Umbilical cord (tissue), 2 donors: Measurements from ENCODE around the gene ARID3C. TPM values are rescaled to one million over a fixed set of nuclear protein-coding genes. Genes with fewer than 3 reads are reported as not detected.
A peak's percentile ranks its signal among the peaks of the same experiment; 100 is the strongest.

Experiments used
- DNase-seq: peaks from one replicate; pipeline ENCODE4 v3.0.0-alpha.2; 2015; ENCODE audit warnings: low spot score
- total RNA-seq: library from RNA; depleted of rRNA; stranded (reverse); fragments of >200 nt; gene quantifications from one replicate; pipeline ENCODE4 v1.2.3, GENCODE V29; 2014; ENCODE audit warnings: low replicate concordance; ENCODE audit not compliant: insufficient read depth

The ARID3C gene
- total RNA-seq, 1 donor from 2014 or later = not detected

DNA sequence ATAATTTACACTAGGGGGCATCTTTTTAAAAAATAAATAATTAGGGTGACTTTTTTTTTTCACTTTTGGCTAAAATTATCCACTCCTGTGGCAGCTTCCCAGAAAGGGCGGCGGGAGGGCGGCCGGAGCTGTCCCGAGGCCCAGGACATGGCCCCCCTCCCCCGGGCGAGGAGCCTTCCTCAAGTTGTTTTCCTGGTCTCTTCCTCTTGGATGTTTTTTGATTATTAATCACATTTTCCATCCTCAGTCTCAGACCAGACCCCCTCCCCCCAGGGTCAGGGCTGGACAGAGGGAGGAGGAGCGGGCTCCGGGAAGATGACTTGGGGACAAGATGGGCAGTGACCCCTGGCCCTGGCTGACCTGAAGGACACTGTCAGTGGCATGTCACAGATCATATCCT, 34.7 kb downstream of the ARID3C start:
- DNase-seq = no peak

DNA sequence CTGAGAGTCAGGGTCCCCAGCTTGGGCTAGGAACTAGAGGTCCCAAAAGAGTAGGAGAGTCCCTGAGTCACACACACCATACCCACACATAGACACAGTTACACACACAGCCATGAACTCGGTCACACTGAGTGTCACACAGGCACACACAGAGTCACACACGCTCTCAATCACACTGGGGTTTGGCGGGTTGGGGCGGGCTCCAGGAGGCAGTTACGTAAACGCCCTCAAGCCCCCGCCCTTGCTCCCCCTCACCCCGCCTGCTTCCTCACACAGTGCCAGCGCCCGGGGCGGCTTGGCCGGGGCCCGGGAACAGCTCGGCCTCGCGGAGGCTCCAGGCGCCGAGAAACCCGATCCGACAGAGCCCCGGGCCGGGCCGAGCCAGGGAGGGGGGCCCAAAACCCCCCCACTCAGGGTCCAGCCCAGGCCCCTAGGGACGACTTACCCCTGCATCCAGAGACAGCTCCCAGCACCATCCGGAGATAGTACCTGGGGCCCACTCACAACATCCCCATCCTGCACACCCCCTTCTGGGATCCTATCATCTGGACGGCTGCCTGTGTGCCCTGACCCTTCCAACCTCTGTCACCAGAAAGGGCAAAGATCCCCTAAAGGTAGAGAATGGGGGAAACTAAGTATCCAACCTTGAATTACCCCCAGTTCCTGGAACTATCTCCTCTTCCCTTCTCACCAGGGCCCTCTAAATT, 35.8 kb downstream of the ARID3C start:
- DNase-seq = peak; percentile 59

DNA sequence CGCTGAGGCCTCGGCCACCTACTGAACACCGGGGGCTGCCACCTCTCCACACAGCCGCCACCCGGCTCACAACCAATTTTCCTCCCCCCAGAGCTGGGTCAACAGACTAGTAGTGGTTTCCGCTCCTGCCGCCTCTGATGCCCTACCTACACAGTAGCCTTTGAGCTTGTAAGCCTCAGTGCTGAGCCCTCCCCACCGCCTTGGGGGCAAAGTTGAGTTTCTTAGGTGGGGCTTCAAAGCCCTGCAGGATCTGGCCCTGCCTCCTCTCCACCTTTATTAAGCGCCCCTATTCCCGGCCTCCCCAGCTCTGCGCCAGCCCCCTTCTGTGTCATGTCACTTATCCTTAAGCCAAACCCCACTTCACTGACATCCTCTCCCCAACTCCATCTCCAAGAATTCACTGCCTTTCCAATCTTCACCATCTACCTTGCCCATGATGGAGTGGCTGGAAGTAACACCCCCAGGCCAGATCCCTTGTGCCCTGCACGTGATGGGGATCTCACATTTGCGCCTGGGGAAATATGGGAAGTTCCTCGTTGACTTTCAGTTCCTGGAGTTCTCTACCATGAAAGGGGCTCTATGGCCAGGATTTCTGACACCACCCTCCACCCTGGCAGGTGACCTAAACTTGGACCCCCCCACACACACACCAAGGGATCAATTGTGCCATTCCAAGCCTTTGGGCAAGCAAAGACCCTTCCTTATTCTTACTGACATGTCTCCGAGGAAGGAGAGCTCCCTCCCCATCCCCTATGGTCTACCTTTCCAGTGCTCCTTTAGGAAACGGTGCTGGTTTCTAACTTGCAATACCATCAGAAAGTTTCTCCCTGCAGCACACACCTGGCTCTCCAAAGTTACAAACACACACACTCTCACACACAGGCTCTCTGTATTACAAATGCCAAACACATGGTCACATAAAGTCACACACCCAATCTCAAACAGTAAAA, 36.7 kb downstream of the ARID3C start:
- no peak for DNase-seq

DNA sequence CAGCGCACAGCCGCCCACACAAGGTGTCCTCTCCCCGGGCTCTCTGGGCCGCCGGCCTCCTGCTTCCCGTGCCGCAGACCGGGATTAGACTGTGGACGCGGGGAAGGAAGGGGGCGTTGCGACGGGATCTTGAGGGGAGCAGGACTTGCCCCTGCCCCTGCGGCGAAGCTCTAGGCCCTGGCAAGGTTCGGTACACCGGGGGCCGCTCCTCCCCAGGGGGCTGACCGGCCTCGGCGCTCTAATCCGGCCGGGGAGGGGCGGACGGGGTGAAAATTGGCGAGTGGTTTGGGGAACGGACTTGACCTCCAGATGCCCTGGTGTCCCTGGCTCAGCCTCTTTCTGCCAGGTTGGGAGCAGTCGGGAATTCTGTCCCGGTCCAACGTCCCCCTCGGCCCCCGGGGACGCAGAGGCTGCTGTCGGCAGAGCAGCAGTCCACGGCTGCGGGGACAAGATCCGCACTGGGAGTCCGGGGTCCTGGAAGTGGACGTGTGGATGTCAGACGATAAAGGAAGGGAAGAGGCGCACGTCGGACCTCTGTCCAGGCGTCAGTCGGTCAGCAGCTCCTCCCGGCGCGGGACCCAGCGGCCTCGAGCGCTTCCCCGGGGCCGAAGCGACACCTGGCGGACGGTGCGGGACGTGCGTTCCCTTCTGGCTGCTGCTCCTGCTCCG, 37.5 kb downstream of the ARID3C start:
- DNase-seq = peak; percentile 83

DNA sequence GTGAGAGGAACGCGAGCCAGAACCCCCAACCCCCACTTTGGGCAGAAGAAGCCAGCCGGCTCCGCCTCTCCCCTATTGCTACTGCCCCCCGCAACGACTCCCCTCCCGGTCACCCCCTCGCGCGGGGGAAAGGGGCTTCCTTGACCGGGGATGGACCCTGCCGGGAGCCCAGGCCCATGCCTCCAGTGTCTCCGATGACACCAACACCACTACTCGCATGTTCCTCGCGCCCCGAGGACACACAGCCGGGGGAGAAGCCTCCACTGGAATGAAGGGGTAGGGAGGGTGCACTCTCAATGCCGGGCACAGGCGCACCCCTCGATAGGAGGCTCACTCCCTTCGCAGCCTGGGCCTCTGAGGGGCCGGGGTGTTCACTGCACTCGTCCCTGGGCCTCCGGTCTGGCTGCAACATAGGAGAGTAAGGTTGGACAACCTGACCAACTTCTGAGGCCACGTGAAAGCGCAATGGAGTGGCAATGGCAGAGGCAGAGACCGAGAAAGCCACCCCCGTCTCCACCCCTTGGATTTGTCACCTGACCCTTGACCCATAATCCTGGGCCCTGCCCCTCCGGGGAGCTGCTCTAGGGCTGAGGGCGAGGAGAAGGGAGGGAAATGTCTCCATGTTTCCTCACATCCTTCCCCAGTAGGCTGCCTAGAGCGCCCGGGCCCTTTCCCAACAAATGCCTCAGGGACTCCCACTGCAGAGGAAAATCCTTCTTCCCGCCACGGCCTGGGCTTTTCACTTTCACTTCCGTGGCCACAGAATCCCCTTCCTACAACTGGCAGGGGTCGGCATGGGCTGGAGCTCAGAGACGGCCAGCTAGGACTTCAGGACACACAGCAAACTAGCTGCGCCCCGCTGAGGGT, 38.3 kb downstream of the ARID3C start:
- DNase-seq = peak; percentile 63

DNA sequence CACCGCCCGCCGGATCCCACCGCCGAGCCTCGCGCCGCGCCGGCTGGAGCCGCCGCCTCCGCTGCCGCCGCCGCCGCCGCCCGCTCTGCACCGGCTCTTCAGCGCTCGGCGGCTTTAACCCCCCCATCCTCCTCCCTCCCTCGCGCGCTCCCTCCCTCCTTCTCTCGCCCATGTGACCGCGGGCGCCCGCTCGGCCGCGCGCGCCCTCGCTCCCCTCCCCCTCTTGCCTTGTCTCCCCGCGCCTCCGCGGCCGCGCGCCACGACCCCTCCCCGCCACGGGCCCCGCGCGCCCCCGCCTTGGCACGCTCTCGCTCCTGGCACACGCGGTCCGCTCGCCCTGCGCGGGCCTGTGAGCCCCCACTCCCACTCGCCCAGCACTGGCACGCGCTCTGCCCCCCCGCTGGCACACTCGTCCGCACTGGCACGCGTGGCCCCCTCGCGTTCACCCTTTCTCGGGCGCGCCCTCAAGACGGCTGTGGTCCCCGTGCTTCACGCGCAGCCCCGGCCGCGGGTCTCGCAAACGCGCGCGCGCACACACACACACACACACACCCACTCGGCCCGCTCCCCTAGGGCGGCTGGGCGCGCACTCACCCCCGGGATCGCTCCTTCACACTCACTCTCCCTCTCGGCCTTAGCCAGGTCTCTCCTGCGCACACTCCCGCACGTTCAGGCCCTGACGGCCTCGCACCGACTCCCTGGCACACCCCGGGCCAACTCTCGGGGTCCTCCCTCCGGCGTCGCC, 39.1 kb downstream of the ARID3C start, which contains the start of gene CNTFR:
Gene CNTFR, minus strand, starts transcription at position 89 of the 745 bp plus-strand sequence. CDS start 20,743 bp downstream, outside the sequence.
- peak; percentile 73 for DNase-seq

DNA sequence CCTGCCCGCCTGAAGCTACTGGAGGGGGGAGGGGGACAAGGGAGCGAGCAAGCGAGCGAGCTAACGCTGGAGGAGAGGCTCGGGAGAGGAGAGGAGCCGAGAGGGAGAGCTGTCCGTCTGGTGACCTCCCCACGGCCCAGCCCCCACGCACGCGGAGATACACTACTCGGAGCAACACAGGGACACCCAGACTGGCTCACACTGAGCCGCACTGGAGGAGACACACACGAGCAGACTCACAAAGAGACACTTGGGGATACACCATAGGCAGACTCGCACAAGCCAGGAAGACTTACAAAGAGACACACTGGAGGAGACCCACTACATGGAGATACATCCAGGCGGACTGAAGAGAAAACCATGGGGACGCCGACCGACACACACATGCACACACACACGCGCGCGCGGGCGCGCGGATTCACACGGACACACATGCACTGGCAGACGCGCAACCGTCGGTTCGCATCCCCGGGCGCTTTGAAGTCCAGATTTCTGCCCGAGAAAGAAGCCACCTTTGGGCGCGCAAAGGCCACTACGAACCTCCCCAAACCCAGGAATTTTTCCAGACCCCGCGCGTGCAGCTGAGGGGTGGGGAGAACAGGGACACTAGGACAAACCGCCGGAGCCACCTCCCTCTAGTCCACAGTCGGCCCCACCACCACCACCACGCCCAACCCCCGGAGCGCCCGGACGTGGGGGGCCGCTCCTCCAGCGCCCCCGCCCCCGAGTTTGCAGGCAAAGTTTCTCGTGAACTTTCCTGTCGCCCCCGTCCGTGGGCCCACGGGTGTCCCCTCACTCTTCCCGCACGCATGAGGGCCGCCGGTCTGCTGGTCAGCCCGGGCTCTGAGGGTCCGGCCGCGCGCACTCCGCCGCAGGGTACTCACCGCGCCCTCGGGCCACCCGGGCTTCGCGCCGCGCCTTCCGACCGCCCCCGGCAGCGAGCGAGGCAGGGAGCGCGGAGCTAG, 39.9 kb downstream of the ARID3C start:
- peak; percentile 74 for DNase-seq

DNA sequence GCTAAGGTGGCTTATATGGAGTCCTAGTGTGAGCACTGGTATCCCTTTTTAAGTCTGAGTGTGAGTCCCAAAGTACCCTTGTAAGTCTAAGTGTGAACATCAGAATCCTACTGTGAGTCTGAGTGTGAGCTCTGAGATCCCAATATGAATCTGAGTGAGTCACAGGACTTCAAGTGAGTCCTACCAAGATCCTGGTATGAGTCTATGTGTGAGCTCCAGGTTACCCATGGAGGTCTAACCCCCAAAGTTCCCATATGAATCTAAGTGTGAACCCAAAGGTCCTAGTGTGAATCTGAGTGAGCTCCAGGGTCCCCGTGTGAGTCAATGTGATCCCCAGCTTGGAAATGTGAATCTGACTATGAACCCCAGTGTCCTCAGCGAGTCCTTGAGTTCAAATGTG, 41.6 kb downstream of the ARID3C start:
- no peak for DNase-seq

DNA sequence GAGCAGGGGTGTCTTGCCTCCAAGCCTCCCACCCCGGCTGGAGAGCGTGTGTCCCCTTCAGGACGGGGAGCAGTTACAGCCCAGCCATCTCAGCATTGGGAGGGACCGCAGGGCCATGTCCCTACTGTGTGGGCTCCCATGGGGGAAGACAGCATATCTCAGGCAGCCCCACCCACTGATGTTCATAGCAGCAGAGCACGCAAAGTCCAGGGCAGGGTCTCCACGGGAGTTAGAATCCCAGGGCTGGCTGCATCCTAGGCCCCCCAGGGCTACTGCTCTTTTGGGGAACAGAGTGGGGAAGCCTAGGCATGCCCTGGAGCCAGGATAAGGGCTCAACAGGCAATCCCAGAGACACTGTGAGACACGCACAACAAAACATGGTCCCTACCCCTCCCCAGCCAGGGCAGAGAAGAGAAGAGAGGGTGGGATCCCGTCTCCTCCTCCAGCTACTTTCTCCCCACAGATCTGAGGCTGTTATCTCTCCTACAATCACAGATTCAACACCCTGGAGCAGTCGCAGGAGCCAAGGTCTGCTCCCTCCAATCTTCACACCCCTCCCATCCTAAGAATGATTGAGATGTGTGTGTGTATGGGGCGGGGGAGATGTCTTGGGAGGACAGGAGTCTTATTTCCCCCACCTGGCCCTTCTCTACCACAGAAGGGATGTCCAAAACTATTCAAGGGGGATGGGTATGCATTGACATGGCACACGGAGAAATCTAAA, 42.8 kb downstream of the ARID3C start:
- DNase-seq = no peak

DNA sequence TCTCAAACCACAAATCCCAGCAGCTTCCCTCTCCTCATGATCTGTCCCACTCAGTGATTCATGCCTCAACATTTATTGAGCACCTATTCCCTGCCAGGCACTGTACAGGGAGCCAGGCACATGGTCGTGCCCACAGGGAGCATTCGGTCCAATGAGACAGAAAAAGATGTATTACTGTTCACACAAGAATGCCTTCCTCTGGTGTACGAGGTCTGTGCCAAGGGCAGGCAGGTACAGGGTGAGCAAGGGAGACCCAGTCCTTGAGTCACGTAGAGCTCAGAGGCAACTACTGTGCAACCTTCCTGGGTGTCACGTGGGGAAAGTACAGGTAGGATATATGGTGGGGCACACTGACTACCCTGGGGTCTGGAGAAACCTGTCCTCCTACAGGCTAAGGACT, 43.9 kb downstream of the ARID3C start:
- DNase-seq = no peak

DNA sequence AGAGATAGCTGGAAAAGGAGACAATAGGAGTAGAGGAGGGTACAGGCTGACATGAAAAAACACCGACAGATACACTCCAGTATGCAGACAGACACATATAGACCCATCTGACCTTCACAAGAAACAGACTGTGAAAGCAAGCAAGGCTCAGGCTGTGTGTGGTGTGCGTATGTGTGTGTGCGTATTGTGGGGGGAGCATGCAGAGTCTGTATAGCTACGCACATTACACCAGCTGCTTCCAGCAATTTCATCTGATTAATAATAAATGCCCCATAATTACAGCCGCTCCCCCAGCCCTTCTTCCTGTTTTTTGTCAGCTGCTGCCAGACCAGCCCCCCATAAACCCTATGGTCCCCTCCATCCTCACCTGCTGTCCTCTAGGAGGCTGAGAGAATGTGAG, 46.1 kb downstream of the ARID3C start:
- DNase-seq = no peak

DNA sequence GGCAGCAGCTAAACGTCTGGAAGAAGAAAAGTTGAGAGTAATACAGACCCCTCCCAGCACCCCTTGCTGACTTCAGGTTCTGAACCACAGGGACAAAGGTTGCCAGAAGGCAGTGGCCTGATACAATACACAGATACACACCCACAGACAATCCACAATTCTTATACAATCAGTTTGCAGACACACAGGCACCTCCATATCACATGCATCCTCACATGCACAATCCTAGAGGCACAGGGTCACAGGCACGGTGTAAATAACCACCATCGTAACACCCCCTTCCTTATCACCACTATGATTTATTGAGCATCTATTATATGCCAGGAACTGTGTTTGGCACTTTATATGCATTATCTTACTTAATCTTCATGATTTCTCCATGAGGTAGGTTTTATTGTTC, 47.5 kb downstream of the ARID3C start:
- no peak for DNase-seq

DNA sequence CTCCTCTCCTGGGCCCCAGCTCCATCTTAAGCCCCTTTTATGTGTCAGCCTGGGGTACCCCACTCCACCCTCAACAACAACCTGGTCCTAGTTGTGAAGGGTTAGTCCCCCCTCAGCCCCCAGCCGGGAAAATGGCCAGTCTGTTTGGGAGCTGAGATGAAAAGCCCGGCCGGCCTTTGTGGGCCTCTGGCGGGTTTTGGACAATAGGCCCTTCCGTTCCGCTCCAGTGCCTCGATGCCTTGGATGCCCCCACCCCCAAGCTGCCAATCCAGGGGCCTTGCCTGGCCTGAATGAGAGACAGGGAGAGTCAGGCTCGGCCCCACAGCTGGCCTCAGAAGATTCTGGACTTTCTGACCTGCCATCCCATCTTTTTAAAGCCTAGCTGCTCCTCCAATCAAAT, 48.5 kb downstream of the ARID3C start:
- no peak for DNase-seq

DNA sequence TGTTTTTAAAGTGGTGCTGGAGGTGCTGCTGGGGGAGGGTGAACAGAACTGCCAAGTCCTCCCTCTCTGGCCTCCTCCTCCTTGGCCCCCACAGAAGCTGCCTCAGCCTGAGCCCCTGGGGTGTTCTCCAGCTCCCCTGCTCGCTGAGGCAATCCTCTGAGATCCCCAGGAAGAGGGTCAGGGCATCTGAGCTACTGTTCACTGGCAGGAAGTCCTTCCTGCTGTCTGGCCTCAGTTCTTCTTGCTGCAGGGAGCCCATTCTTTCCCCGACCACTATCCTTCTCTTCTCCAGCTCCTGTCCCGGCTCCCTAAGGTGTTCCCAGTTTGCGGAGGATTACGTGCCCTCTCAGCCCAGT, 49.1 kb downstream of the ARID3C start:
- DNase-seq = no peak

DNA sequence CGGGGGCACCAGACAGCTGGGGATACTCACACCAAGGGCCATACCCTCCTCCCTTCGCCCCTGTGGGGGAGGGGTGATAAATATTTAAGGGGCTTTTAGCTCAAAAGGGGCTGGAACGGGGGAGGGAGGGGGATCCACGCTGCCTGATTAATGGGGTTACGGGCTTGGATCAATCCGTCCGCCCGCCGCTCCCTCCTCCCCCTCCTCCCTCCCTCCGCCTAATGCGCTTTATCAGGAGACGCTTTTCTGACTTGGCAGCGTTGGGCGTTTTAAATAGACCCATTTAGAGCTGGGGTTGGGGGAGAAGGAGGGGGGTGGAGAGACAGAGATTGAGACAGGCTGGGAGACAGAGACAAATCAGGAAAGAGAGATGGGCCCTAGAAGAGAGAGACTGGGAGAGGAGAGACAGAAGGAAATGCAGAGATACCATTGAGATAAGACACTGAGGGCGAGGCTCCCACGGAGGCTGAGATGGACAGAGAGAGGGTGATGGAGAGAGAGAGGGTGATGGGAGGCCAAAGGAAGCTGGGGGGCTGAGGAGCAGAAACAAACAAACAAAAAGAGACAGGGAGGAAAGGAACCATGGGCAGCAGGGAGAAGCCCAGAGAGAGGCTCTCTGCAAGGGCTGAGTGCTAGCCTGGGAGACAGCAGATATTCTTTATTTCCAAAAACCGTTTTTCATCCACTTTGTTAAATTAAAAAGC, 49.6 kb downstream of the ARID3C start:
- peak; percentile 91 for DNase-seq

DNA sequence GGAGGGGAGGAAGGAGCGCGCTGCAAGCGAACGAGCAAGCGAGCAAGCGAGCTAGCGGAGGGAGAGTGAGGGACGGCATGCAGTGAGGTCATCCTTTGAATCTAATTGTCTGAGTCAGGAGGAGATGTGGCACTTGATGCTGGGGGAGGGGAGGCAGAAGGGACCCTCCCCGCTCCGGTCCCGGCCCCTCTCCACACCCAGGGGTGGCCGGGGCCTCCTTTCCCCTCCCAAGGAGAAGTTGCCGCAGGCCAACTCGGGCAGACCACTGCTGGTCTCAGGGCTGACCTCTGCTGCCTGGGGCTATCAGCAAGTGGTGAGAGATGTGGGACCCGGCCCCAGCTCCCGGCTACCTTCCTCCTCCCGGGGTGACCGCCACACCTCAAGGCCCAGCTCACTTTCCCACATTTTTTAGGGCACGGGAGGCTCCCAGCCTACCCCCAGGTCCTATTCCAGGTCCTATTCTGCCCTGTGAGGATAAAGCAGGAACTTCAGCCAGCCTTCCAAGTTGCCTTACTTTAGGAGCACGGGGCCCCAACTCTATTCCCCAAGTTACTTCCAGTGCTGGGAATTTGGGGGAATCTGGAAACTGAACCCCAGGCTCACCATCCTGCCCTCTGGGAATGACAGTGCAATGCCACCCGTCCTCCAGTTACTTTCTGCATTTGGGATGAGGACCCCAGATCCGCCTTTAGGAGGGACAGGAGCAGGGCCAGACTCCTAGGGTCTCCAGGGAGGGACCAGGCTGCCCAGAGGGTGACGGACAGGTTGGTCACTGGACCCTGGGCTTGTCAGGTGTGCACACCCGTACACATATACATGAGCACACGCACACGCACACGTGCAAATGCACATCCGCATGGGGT, 50.4 kb downstream of the ARID3C start:
- DNase-seq = peak; percentile 84
